DMS 273 (cell line): ENCODE results near the gene CXCL6.
A peak's percentile ranks its signal among the peaks of the same experiment; 100 is the strongest.

Experiments
- DNase-seq: peaks from one replicate; lab custom pipeline; 2025; ENCODE audit not compliant: unreplicated experiment; lab: John Stamatoyannopoulos, UW

Gene CXCL6

DNA sequence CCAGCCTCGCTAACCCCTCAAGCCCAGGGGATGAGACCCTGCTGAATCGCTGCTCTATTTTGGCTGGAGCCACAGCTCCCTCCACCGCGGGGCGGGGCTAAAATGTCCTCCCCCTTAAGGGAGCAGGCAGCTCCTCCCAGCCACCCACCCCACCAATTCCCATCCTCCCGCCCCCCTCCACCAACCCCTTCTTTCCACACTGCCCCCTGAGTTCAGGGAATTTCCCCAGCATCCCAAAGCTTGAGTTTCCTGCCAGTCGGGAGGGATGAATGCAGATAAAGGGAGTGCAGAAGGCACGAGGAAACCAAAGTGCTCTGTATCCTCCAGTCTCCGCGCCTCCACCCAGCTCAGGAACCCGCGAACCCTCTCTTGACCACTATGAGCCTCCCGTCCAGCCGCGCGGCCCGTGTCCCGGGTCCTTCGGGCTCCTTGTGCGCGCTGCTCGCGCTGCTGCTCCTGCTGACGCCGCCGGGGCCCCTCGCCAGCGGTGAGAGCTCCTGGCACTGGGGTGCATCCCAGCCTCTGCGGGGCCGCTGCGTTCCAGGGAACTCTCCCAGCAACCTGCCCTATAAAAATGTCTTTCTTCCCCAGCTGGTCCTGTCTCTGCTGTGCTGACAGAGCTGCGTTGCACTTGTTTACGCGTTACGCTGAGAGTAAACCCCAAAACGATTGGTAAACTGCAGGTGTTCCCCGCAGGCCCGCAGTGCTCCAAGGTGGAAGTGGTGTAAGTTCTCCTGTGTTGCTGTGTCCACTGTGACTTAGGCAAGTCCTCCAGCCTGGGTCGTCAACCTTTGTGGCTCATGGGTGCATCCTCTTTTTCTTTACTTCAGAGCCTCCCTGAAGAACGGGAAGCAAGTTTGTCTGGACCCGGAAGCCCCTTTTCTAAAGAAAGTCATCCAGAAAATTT, at the start of gene CXCL6:
Gene CXCL6, plus strand, starts transcription at position 306 of the 907 bp plus-strand sequence. Its CDS starts 73 bp downstream, at position 379.
- DNase-seq, result peak; percentile 26

DNA sequence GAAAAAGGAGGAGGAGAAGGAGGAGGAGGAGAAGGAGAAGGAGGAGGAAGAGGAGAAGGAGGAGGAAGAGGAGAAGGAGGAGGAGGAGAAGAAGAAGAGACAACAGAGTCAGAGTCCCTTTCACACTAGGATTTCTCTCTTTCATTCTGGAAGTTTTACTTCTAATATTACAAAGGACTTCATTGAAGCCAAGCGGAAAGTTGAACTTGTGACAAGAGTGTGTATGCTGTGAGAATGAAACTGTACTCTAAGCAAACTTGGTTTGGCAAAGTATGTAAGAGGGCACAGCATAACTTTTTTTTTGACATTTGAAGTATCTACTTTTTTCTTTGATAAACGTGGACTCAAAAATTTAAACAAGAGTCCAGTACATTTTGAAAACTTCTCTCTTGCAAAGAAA, 48.1 kb upstream of the CXCL6 start:
- DNase-seq, result no peak

DNA sequence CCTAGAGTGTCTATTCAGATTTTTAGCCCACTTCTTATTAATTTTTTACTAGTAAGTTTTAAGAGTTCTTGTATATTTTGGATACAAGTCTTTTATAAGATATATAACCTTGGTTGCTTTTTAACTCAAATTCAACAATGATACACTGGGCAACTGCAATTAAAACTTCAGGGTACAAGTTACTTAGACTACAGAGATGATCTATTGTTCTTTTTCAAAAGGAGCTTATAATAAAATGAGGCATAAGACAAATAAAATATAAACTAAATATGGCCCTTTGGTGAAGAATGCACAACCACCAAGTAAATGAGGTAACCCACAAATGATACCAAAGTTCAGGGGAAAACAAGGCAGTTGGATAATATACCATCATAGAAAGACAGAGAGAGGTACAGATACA, 37.6 kb upstream of the CXCL6 start:
- no peak for DNase-seq

DNA sequence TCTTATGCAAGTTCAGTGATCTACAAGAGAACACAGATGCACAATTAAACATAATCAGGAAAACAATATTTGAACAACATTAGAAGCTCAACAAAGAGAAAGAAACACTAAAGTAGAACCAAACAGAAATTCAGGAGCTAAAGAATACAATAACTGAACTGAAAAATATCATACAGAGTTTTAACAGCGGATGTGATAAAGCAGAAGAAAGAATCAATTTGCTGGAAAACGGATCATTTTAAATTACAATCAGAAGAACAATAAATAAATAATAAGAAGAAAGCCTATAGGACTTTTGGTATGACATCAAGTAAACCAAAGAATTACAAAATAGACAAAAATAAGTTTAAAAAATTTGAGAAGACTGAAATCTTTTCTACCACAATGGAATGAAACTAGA, 36.3 kb upstream of the CXCL6 start:
- DNase-seq, result no peak

DNA sequence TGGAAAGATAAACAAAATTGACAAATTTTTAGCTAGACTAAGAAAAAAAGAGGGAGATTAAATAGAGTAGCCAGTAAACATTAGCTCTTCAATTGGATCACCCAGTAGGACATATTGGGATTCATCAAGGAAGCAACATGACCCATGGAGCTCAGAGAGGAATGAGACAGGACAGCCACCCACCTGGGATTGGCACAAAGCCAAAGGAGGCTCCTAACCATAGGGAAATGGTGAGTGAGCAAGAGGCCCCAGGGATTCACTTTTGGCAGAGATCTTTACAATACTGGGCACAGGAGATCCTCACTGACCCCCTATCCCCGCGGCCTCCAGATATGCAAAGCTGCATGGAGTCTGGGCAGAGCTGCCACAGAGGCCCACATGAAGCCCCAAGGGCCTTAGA, 34.8 kb upstream of the CXCL6 start:
- DNase-seq, result no peak

DNA sequence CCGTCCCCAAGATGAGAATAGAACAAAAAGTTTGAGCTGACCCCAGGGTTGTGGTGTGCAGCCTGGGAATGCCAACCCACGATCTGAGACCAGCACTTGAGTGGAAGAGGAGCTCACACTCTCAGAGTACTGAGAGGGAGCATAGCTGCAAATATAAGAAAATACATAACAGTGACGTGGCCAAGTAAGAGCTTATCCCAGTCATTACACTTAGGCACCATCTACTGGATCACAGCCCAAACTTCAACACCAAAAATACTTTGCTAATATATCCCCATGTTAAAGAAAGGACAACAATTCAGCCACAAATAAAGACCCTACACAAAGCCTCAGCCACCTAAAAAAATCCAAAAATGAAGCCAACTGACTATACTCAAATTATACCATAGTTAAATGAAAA, 33.3 kb upstream of the CXCL6 start:
- no peak for DNase-seq

DNA sequence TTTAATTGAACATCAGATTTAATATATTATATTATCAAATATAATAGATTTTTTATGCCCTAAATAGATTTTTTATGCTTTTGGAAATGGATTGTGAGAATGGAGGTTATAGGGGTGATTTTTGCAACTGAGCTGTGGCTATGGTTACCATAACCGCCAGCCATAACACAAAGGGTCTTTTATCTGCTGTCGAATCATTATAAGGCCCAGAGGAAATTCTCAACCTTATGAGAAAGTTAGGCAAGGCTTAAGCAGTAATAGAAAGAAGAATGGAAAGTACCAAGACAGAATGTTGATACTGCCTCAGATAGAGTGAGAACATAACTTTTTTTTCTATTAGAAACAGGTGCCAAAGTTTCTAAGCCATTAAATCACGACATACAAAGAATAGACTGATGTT, 26.3 kb upstream of the CXCL6 start:
- no peak for DNase-seq

DNA sequence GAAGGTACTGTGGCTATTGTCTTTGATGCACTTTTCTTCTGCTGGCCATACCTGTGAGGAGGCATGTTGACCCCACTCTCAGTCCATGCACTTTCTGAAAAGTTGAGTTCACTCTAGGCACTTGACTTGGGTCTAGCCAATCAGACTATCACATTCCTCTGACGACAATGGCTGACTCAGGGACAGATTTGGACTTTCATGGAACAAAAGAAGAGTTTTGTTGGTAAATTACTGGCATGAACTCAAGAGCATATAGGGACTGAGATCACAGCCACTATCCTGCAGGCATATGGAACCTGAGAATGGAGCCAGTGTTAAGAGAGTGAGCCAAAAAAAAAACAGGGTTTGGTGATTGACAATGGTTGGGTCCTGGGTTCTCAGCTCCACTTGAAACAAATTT, 24.6 kb upstream of the CXCL6 start:
- no peak for DNase-seq

DNA sequence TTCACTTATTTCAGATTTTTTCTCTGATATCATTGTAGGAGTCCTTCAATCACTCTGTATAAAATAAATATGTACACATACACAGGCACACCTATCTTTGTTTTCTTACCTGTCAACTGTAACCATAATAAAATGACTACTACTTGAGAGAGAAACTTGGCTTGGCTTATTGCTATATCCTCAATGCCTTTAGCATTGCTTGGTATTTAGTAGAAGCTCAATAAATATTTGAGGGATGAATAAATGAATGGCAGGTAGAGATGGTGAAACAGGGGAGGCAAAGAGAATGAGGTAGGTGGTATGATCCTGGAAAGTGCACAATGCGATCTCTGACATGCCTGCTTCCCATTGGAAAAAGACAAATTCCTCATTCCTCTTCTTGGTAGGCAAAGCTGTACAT, 21.8 kb upstream of the CXCL6 start:
- DNase-seq, result no peak

DNA sequence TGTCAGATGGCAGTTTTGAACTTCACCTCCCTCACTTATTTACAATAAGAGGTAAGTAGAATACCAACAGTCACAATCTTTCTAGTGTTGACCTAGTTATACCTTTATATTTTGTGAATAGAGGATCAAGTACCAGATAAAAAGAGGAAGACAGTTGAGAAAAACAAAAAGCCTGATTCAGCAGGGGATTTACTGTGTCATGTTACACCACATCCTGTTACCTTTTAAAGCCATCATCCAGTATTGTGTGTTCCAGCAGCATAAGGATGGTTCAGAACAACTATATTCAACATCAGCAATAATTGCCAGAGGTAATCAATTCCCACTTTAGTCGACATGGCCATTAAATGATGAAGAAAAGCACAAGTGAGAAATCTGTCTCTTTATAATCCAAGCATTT, 21.3 kb upstream of the CXCL6 start:
- no peak for DNase-seq

DNA sequence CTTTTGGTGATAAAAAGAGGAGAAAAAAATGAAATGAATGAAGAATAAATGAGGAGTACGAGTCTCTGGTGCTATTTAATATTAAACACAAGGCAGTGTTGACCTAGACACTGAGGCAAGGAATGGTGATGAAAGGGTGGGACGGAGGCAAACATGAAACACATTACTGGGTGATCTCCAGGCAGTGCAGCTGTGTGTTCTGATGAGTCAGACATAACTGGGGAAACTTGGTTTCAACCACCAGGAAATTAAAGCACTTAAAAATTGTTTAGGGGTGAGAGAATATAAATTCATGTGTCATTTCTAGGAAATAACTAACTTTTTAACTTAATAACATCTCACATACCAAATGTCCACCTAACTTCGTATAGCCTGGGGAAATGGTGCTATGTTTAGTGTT, 19.7 kb upstream of the CXCL6 start:
- DNase-seq, result no peak

DNA sequence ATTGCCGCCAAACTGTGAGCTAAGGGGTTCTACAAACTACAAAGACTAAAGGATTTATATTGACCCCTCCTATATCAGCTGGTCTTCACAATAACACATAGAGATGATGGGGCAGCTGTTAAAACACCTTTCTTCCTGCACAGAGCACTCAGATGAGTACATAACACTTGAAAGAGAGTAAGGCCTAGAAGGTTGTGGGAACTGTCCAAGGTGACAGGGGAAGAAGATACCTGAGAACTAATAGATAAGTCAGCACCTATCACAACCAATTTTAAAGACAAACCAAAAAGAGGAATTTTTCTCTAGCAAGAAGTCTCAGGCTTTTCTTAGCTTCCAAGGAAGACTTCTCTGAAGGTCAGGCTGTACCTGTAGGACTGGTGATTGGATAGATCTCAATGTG, 19.1 kb upstream of the CXCL6 start:
- DNase-seq, result no peak

DNA sequence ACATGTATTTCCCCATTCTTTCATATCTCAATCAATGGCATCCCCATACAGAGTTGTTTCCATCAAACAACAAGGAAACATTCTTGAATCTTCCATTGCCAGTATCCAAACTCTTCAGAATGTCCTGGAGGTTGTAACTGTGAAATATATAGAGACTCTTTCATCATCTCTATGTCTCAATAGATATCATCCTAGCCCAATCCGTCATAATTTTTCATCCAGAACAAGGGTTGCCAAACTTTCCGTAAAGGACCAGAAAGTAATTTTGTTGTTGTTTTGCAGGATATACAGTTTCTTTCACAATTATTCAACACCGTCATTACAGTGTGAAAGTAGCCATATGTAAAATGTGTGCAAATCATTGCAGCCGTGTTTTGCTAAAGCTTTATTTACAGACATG, 15.2 kb upstream of the CXCL6 start:
- no peak for DNase-seq

DNA sequence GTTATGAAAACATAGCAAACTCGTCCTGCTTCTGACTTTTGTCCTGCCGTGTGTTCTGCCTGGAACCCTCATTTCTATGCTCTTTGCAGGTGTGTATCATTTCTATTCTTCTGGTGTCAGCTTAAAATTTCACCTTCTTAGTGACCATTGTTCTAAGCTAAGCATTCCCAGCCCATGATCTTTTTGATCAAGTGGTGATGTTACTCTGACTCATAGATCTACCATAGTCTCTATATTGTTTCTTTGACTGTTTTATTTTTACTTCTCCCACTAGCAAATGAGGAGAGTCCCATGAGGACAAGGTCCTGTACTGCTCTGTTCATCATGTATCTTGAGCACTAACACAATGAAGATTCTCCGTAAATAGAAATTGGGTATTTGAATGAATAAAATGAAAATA, 14.1 kb upstream of the CXCL6 start:
- DNase-seq, result no peak

DNA sequence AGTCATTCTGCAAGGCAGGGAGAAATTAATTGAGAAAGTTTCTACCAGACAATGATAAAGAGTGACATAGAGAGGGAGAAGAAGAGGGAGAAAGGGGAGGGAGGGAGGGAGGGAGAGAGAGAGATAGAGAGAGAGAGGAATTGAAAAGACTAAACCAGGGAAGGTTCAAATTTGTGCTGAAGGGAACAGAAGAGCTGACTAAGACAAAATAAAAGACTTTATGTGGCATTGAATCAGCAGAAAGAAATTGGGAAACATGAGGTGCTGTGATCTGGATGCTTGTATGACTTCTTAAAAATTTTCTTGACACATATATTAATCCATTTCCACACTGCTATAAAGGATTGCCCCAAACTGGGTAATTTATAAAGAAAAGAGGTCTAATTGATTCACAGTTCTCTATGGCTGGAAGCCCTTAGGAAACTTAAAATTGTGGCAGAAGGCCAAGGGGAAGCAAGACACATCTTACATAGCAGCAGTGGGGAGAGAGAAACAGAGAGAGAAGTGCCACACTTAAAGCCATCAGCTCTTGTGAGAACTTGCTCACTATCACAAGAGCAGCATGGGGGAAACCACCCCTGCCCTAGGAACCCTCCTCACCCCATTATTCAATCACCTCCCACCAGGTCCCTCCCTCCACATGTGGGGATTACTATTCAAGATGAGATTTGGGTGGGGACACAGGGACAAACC, 13.5 kb upstream of the CXCL6 start:
- DNase-seq, result no peak

DNA sequence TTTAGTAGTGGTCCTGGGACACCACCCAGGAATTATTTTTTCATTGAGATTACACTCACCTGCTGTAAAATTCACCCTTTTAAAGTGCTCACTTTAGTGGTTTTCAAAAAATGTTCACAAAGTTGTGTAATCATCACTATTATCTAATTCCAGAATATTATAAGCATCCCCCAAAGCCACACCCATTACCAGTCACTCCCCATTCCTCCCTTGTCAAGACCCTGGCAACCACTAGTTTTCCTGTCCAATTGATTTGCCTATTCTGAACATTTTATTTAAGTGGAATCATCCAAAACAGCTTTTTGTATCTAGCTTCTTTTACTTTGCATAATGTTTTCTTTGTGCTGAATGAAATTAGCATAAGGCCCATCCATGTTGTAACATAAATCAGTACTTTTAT, 12.7 kb upstream of the CXCL6 start:
- DNase-seq, result no peak

DNA sequence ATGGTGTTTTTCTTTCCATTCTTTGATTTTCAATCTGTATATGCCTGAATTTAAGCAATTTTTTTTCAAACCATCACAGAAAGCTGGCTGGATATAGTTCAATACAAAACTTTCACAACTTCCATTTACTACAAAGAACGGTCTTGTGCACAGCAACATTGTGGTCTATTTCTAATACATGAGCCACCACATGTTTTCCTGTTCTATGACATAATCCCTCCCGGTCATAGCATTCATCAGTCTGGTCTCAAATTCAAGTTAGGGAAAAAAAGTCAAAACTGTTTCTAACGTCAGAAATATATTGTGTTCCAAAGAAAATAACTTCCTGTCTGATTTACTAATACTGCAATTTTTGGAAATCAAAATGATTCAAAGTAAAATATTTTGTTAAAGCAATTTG, 7.5 kb upstream of the CXCL6 start:
- DNase-seq, result no peak

DNA sequence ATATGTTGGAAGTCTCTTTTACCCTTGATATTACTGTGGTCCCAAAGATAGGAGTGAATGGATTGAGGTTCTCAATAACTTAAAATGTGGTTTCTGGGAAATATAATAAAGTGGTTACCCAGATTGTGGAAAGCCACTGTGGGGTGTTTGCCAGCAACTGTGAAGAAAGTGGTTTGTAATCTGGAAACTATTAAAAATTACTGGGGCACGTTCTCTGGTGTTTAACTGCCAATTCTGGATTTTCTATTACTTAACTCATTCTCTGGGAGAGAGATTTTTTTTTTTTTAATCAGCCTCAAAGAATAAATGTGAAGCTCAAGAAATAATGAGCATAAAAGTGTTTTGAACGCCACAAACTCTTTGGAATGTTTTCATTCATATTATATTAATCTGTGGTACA, 4.9 kb upstream of the CXCL6 start:
- DNase-seq, result no peak

DNA sequence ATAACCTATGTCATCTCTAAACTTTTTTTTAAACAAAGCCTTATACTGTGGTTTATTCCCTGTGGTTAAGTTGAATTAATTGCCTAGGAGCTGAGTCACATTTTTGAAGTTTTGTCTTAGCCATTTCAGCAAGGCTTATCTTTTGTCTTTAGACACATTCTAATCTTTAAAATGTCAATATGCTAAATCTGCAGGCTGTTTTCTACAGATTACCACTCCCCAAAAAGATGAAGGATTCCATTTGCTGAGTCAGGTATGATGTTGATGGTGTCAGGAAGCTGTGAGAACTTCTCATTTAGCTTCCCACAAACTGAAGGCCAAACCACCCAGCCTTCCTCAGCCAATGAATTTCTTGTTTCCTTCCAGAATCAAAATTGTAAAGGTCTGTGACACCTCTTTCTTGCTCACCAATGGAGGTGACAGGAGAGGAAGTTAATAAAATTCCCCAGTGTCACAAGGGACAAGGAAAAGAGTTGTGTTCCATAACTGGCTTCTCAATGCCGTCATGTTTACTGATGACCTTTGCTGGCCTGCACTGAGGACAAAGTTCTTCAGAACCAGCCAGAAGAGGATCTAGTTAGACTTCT, 3.7 kb upstream of the CXCL6 start:
- DNase-seq, result no peak

DNA sequence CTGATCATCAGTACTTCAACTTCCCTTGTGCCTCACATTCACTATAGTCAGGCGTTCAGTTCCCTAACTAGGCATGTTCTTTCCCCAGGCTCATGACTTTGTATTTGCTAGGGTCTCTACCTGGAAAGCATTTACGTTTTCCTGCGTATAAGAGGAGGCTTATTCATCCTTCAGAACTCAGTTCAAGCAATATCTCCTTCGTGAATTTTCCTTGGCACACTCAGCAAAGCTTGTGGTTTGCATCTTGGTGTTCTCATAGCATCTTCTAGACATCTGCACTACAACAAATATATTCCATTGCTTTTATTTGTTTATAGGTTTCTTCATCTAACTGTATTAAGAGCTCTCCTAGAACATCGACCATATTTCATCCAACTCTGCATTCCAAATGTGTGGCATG, 2.6 kb downstream of the CXCL6 start:
- no peak for DNase-seq

DNA sequence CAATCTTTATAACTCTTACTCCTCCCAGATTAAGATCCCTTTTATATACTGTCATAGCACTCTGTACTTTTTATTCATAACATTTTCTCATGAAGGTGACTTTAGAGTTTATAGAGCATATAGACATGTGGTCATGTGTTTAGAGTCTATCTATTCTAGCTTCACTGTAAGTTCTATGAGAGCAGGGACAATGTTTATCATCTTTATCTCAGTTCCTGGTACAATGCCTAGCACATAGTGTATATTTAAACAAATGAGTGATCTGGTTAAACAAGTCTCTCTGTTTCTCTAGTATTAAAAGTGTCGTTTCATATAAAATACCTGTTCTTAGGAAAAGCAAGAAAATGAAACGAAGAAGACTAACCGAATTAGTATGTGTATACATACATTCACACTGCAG, 3.2 kb downstream of the CXCL6 start:
- no peak for DNase-seq

DNA sequence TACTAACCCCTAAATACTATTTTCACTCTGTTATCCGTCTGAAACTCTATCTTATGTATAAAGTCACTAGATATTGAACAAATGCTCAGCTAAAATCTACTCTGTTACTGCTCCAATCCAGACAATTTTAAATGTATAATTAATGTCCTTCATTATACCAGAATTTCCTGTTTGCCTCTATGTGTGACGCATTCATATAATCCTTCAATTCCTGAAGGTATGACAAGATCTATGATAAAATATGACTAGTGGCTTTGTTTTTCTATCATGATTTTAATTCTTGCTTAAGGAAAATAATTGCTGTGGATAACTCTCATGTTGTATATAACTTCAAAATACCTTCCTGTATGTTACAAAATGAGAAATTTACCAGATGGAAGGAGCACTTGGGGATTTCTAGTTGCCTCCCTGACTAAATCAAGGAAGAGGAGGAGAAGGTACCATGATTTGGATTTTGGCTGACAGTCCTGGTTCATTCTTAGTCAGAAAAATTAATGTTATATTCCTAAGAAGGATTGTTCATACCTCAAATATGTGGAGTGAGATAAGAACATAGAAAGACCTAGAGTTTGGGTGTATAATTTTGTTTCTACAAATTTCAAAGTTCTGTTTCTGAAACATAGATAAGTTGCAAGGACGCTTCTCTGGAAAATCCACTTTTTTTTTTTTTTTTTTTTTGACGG, 4.9 kb downstream of the CXCL6 start:
- no peak for DNase-seq
